Panc1 (cell line): ENCODE data around the gene NECAB2.

Experiments used
- CTCF ChIP-seq: fragments of 450-650 bp; IDR thresholded peaks from 2 replicates; pipeline ENCODE4 v1.5.1; 2017; ENCODE audit warnings: mild to moderate bottlenecking
- POLR2AphosphoS5 ChIP-seq: IDR thresholded peaks from 2 replicates; pipeline ENCODE4 v1.6.1; 2012; ENCODE audit warnings: mild to moderate bottlenecking, low read depth, low read length, moderate library complexity
- TCF7L2 ChIP-seq: IDR thresholded peaks from 2 replicates; pipeline ENCODE4 v1.6.1; 2011; ENCODE audit warnings: mild to moderate bottlenecking, low read depth, low read length, inconsistent platforms

- TF ChIP-seq CTCF (no peak), POLR2AphosphoS5 (no peak), TCF7L2 (no peak)
Measured at GRCh38 chr16:84031556-84031955, 63.5 kb downstream of the NECAB2 start.
